ENCODE results near the gene CTSS. TPM values are rescaled to one million over a fixed set of nuclear protein-coding genes. Genes with fewer than 3 reads are reported as not detected.
"Not testable (repeated sequence)": the region's sequence is repeated elsewhere in the genome, so short reads cannot be mapped to it uniquely, and the experiment has no call there.

CTSS gene
- total RNA-seq, 1 experiment from 2014 or later: 69.1 TPM

- no peak for DNase-seq (ENCODE audit: low read depth)
These were observed 9.7 kb upstream of the CTSS start for GRCh38 chr1:150775276-150775675.

GRCh38 chr1:150772326-150772725 is 6.7 kb upstream of the CTSS start:
- no peak for DNase-seq (ENCODE audit: low read depth)

GRCh38 chr1:150767704-150768103 is 2.1 kb upstream of the CTSS start:
- not testable (repeated sequence) for DNase-seq (ENCODE audit: low read depth)

- not testable (repeated sequence) for DNase-seq (ENCODE audit: low read depth)
These were observed 361 bp upstream of the CTSS start for GRCh38 chr1:150765977-150766301.

GRCh38 chr1:150764617-150765101 is 919 bp downstream of the CTSS start:
- peak; percentile 75 for DNase-seq (ENCODE audit: low read depth)

GRCh38 chr1:150763018-150763417 is 2.6 kb downstream of the CTSS start:
- DNase-seq (ENCODE audit: low read depth): no peak

- no peak for DNase-seq (ENCODE audit: low read depth)
These were observed 3.0 kb downstream of the CTSS start for GRCh38 chr1:150762552-150762951.

- DNase-seq (ENCODE audit: low read depth): no peak
These were observed 3.8 kb downstream of the CTSS start for GRCh38 chr1:150761801-150762200.

- no peak for DNase-seq (ENCODE audit: low read depth)
These were observed 5.6 kb downstream of the CTSS start for GRCh38 chr1:150760013-150760412.

- DNase-seq (ENCODE audit: low read depth): no peak
These were observed 12.2 kb downstream of the CTSS start for GRCh38 chr1:150753416-150753815.

- DNase-seq (ENCODE audit: low read depth): no peak
These were observed 14.1 kb downstream of the CTSS start for GRCh38 chr1:150751443-150751842.

- DNase-seq (ENCODE audit: low read depth): no peak
These were observed 15.8 kb downstream of the CTSS start for GRCh38 chr1:150749720-150750311.

GRCh38 chr1:150748878-150749719 is 16.5 kb downstream of the CTSS start:
- DNase-seq (ENCODE audit: low read depth): no peak

- DNase-seq (ENCODE audit: low read depth): no peak
These were observed 35.4 kb downstream of the CTSS start for GRCh38 chr1:150730130-150730721.

GRCh38 chr1:150724336-150724735 is 41.2 kb downstream of the CTSS start:
- DNase-seq (ENCODE audit: low read depth): no peak

GRCh38 chr1:150720703-150721102 is 44.9 kb downstream of the CTSS start, which contains the start of gene HORMAD1:
Gene HORMAD1, minus strand, starts transcription at chr1:150720895. Its CDS starts 1,390 bp downstream, at chr1:150719505.
- DNase-seq (ENCODE audit: low read depth): no peak

GRCh38 chr1:150720098-150720497 is 45.5 kb downstream of the CTSS start:
- DNase-seq (ENCODE audit: low read depth): no peak

GRCh38 chr1:150718225-150718891 is 47.2 kb downstream of the CTSS start:
- no peak for DNase-seq (ENCODE audit: low read depth)

- DNase-seq (ENCODE audit: low read depth): not testable (repeated sequence)
These were observed 56.5 kb downstream of the CTSS start for GRCh38 chr1:150709031-150709430.

GRCh38 chr1:150708595-150708994 is 57.0 kb downstream of the CTSS start:
- no peak for DNase-seq (ENCODE audit: low read depth)

- no peak for DNase-seq (ENCODE audit: low read depth)
These were observed 59.5 kb downstream of the CTSS start for GRCh38 chr1:150706091-150706490.

- DNase-seq (ENCODE audit: low read depth): no peak
These were observed 62.2 kb downstream of the CTSS start for GRCh38 chr1:150703427-150703826.
